NCI-H524 treated with DMSO at 0.1 percent for 48 hours (cell line): ENCODE measurements around the gene FAM47E.

Source experiments
- DNase-seq: peaks from one replicate; lab custom pipeline; 2025; lab: John Stamatoyannopoulos, UW

Gene FAM47E, protein sequence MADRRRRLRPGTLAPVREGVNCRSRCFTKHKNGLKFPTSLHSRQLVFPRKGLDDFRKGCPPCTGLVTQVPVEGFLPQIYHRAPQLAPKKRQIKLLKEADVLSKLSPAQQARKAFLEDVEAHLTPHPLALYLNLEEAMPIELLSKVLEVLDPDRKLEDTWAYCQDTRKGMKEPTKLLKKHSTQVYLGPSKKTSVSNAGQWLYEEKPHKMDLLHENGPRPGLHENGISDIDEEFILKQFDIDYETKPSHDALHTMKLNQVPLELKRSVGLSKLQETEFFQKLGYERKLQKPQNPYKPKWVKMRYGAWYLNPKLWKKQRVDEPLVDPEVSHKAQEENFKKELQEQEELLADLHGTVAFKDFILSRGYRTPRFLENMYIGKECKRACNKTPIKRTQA

DNA sequence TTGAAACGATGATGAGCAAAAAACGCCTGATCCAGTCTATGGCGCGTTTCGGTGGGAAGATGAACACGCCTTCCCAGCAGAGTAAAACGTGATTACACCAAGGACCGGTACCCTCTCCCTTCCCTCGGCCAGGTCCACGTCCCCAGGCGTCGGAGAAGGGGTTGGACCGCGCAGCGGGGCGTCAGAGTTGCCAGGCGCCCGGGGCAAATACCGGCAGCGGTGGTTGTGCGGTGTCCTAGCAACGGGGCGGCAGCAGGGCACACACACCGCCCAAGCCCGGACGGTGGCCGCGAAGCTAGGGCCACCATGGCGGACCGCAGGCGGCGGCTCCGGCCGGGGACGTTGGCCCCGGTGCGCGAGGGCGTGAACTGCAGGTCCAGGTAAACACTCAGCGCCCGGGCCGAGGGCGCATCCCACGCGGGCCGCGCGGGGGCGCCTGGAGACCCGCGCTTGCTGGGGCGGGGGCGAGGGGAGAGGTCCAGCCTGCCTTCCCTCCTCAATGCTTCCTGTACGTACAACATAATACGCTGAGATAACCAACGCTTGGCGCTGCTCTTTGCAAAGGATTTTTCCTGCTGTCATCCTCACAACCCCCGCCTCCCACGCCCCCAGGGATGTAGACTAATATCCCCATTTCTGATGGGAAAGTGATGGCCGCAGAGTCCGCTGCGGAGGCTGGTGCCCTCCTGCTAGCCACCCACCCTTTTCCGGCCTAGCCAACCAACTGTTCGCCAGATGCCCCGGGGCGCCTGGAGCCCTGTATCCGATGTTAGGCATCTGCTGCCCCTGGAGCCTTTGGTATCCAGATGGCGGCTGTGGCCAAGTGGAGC is at the start of gene FAM47E:
FAM47E (plus strand) TSS at position 281 of the 830 bp plus-strand sequence; CDS start at position 307, 26 bp downstream.
- DNase-seq = peak; percentile 53

DNA sequence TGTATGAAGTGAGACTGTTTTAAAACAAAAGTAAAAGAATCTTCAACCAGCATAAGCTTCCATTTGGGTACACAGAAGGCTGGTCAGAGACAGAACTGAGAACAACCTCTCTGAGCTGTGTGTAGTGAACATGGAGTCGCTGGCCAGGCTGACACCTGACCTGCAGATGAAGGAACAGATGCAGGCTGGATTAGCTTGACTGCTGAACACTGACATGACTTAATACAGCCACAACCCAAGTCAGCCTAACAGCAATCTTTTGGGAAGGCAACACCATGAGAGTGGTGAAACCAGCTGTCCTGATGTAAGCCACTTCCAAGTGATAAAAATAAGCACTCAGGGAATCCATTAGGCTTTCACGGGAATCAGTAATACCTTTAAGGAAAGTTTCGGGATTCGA is 48.0 kb upstream of the FAM47E start:
- DNase-seq = peak; percentile 90

DNA sequence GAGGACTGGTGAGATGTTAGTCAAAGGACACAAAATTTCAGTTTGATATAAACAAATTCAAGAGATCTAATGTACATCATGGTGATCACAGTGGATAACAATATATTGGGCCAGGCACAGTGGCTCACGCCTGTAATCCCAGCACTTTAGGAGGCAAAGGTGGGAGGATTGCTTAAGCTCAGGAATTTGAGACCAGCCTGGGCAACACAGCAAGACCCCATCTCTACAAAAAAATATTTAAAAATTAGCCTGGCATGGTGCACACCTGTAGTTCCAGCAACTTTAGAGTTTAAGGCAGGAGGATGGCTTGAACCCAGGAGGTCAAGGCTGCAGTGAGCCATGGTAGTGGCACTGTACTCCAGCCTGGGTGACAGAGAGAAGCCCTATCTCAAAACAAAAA is 46.6 kb upstream of the FAM47E start:
- no peak for DNase-seq

DNA sequence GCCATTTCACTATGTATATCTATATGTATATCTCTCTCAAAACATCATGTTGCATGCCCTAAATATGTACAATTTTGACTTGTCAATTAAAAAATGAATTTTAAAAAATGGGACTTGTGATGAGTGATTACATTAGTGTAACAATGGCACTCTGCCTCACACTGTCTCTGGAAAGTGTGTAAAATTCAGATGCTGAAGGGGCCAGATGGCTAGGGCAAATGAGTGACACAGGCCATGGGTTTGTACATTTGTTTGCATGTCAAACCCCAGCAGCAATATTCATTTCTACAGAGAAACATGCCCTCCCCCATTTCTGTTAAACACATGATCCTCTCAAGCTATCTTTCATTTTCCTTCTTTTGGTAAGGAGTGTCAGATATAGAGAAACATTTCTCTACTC is 46.0 kb upstream of the FAM47E start:
- no peak for DNase-seq

DNA sequence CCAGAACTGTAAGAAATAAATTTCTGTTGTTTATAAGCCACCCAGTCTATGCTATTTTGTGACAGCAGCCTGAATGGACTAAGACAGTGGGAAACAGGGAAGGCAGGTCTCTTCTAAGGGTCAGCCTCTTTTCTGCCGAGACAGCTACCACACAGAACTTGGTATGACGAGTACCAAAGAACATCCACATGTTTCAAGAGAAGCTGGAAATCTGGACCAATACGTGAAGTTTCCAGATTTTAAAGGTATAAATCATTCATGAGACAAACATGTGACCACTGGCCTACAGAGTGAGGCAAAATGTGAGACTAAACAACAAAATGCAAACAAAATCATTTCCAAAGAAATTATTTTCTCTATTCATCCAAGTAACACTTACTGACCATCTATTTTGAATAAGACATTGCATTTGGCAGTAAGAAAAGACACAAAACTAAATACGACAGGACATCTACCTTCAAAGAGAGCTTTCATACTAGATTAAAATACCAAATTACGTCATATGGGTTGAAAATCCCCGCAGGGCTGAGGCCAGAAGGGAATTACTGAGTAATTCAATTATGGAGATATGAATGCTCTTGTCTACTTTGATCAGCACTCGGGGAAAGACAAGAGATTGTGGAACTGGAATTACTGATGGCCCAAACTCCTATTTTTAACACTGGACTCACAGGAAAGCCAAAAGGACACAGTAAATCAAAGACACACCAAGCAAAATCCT is 45.1 kb upstream of the FAM47E start:
- DNase-seq = peak; percentile 21

DNA sequence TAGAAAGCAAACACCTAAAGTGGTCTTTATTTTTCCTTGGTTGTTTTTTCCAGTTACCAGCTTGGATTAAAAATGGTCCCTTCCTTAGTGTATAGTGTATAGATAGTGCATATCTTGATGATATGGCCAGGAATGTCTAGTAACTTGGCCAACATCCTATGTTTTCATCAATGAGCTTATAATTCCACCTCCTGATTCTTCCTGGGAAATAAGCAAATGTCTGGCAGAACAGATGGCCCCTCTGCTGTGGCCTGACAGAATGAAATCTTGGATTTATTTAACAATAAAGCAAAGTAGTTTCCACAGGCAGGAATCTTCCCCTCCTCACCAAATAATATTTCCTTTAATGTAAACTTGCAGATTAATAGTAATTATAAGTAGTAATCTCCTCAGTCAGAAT is 44.0 kb upstream of the FAM47E start:
- DNase-seq = no peak

DNA sequence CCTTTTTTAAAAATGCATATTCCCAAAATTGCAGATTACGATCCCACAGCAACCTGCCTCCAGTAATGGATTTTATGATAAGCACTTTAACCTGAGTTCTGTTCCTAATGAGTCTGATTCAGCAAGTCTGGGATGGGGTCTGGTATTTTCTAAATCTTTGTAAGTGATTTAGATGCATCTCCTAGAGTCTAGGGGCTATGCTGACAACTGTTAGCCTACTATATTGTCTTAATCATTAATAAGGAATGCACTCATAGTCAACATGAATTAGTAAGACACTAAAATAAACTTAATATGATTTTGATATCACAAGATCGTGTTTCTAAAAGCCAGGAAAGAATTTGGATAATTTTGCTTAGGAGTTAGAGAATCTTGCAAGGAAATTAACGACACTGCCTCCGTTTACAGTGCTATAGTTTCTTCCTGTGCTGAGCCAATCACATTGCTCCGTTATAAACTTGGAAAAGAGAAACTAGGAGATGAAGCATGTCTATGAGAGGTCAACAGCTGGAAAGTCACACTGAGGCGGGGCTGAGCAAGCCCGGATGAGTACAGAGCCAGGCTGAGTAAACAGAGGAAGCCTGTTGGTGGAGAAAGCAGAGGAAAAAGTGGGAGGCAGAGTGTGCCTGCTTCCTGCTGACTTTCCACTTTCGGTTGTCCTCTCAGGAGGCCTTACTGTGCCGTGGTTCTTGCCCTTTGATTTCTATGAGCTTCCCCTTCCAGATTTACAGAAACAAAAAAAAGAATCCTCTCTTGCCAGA is 43.3 kb upstream of the FAM47E start:
- DNase-seq = no peak

DNA sequence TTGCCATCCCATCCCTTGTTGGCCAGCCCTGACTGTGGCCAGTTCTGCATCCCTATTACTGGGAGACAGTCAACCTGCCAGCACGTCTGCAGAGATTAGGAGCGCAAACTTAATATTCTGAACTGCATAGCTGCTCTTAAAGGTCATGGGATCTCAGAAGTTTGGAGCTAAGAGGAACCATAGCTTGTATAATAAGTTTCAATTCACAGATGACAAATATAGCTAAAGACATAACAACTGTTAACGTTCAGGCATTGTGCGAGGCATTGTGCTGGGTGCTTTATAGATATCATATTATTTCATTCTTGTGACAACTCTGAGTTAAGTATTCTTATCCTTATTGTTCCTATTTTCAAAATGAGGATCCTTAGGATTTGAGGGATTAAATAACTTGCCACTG is 41.6 kb upstream of the FAM47E start:
- no peak for DNase-seq

DNA sequence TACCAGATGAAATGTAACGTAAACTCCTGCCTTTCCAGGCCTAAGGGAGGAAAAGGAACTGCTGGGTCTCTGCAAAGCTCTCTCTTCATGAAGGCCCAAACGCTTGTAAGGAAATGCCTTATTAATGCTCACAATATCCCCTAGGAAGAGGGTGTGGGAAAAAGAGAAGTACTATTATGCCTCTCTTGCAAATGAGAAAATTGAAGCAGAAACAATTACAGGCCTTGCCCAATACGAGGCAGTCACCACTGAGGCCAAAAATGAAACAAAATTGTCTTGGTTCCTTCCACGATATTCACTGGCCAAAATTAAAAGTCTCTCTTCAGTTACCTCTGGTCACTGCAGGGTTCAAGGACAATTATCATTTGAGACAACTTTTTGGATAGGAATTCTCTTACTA is 41.1 kb upstream of the FAM47E start:
- DNase-seq = no peak

DNA sequence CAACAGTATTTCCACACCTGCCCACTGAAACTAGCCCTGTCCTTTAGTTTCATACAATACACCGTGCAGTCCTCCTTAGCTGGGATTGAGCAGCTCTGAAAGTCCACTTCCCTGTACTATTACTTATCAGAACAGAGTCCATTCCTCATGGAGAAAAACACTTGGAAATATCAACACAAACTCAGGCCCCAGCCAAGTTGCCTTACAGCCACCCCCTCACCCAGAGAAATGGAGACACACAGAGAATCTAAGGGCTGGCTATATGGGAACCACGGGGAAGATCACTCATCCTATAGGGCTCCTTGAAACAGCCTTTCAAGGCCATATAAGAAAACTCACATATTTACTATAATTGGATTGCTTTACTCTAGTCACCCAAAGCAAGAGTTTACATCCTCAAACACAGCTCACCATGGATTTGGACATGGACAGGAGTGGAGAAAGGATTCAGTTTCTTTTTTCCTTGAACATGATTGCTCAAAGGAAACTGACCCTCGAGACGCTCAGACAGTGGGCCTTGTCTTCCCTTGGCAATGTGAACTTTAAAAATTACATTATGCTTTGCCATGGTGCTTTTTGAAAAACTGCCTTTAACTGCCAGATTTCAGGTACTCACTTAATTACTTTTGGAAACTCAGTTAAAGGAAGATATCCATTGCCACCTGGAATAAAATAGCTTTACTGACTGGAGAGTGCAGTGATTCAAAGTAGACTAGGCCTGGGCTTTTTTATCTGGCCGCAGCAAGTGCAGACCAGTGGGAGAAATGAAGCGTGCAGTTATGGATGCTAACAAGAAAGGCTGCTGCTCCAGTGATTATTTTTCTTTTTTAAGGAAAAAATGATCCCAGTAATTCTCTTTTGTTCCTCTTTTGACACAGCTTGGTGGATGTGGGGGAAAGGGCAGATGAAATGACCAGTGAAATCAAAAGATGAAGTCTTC is 39.5 kb upstream of the FAM47E start:
- DNase-seq = no peak

DNA sequence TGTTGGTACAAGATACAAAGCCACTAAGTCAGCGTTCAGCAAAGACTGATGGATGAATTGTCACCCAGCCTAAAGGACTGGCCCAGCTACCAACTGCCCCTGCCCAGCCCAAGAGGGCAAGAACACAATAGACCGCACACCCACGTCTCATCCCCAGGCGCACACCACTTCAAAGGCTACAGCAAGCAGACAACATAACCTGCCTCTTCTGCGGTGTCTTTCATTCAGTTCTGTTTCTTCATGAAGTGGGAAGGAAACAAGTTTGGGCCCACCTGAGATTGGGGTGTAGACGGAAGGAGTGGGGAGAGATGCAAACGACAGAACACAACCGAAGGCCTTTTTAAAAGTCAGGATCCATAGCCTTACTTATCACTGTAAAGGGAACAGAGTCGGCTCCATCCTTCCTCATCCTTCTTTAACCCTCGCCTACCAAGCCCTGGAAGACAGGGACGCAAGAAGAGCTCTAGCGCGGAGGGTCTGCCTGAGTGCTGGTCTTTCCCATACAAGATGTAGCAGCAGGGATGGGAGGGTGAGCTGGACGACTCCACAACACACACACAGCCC is 38.6 kb upstream of the FAM47E start:
- peak; percentile 20 for DNase-seq

DNA sequence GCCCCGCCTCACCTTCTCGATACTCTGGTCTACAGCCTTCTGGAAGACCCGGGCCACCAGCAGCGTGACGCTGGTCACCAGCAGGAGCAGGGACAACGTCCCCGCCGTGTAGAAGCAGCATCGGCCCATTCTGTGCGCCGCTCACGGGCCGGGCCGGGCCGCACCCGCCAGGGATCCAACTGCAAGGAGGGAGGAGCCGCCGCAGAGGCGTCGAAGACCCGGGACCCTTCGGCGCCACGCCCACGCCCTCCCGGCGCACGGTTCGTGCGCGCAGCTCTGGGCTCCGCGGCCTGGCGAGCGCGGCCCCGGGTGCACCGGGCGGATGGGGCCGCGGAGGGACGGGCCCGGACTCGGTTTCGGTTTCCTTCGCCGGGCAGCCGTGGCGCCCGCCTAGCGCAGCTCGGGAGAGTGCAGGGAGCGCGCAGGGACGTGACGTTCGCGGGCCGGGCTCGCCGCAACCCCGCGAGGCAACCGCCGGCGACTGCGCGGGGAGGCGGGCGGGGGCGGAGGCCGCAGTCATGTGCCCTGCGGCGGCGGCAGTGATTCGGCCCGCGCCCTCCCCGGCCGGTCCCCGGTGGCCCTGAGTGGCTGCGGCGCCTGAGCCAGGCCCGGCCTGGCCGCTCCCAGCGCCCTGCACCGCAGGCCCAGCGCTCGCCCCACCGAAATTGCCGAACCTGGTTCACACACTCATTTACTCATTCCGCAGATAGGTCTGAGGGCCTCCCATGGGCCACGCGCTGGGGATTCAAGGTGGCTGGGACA is 37.9 kb upstream of the FAM47E start, which contains the start of gene SCARB2:
SCARB2 (minus strand) TSS at position 410 of the 762 bp plus-strand sequence; CDS start at position 129, 281 bp downstream.
- DNase-seq = peak; percentile 8

DNA sequence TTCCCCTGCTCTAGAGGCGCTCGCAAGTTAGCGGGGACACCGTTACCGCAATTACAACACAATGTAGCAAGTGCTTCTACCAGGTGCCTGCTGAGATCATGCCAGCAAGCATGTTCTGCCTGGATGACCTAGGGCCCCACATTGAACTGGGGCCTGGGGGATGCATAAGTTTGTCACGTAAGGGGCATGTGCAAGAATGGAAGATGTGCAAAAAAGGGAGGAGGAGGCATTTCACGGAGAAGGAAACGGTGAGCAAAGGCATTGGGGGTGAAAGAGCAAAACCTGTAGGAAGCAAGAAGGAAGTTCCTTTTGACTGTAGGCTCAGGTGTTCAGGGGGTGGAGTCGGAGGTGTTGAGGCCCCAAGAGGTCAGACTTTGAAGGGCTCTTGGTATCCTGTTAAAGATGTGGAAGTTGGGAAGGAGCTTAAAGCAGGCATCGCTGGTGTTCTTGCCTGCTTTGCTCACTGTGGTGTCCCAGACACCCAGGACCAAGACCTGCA is 37.3 kb upstream of the FAM47E start:
- DNase-seq = no peak

DNA sequence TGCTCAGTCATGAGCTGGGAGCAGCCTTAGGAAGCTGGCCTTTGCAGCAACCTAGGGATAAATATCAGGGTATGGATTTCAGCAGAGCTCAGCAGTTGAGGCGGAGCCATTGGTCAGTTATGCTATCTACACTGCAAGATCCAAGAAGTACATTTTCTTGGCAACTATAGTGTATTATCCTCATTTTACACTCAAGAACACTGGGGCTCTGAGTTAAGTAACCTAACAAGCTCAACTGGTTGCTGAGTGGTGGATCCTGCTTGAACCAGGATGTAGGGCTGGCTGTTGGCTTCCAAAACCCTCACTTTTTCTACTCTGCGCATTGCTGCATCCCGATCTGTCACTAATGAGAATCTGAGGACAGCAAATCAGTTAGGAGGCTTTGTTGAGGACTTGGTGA is 36.4 kb upstream of the FAM47E start:
- DNase-seq = no peak

DNA sequence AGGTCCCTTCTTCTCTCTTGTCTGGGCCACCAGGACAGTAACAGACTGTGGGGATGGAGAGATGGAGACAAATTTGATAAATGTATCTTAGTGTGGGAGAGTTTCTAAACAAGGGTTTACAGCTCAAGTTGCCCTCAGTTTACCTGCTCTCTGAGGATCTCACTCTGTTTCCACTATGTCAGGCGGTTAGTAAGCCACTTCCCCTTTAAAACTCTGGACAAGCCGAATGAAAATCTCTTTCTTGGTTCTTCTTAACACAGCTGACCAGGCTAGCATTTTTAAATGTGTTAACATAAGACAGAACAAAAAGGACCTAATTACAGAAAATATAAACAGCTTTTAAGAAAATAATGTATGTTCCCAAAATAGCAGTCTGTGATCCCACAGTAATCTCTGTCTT is 35.0 kb upstream of the FAM47E start:
- no peak for DNase-seq

DNA sequence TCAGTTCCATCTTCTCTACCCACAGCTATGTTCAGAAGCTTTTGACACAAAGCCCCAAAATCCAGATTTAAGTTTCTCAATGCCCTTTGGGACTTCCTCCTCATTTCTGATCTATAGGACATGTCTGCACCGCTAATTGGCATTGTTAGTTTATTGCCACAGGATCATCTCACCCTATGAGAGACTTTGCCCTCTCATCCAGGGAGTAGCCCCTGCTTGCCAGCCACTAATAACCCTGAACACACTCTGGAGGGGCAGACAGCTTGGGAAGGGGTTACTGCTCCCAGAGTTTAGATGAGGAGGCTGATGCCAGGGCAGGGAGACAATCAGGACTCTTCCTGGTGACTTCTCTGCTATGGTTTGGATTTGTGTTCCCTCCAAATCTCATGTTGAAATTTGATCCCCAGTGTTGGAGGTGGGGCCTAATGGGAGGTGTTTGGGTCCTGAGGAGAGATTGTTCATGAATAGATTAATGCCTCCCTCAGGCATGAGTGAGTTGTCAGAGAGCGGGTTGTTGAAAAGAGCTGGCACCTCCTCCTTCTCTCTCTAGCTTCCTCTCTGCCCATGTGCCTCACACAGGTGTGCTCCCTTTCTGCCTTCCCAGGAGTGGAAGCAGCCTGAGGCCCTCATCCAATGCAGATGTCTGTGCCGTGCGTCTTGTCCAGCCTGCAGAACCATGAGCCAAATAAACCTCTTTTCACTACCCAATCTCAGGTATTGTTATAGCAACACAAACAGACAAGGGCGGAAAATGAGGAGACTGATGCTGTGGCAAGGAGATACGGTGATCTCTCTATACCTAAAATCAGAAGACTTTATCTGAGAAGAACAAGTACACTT is 34.3 kb upstream of the FAM47E start:
- no peak for DNase-seq

DNA sequence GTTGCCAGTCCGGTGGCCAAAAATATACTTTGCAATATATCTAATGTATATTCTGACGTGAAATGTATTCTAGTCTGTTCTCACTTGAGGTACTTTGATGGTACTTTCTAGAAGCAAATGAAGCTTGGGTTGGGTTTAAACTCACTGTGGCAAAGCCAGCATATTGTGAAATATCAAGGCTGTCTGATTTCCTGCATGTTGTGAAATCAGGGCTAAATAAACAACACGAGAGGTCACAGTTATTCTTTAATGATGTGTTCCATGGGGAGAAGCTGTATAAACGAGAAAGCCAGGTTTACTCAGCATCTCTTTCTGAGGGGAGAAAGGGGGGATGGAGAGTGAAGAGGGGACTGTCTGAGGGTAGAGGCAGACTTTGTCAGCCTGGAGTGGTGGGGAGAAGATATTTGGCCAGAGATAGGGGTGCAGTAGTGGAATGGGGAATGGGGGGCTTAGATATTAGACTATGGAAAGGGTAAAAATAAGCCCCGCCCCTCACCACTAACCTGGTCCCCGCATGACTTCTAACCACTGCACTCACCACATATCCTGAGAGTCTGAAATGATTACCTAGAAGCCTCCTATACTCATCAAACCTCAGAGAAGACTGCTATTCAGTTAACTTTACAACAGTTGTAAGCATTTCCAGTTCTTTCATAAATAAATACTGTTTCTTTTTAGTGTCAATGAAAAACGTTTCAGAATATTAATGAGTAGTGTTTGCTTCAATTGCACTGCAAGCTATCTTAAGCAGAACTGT is 32.0 kb upstream of the FAM47E start:
- no peak for DNase-seq

DNA sequence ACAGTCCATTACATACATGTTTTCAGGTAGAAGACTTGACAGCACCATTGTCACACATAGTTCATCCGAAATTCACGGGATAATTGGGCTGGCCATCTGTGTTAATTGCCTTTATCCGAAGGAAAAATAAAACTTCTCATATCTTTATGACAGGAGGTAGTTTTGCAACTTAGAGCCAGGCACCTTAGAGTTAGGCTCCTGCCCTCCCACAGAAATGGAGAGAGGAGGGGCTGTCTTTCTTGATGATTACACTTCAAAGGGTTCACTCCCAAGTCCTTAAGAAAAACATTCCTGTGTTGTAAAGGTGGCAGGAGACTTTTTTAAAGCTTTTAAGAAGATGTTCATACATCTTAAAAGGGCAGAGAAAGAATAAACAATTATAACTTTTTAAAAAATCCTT is 27.4 kb upstream of the FAM47E start:
- no peak for DNase-seq
